ENCODE results near the gene COA5.

COA5 gene, protein sequence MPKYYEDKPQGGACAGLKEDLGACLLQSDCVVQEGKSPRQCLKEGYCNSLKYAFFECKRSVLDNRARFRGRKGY

DNA sequence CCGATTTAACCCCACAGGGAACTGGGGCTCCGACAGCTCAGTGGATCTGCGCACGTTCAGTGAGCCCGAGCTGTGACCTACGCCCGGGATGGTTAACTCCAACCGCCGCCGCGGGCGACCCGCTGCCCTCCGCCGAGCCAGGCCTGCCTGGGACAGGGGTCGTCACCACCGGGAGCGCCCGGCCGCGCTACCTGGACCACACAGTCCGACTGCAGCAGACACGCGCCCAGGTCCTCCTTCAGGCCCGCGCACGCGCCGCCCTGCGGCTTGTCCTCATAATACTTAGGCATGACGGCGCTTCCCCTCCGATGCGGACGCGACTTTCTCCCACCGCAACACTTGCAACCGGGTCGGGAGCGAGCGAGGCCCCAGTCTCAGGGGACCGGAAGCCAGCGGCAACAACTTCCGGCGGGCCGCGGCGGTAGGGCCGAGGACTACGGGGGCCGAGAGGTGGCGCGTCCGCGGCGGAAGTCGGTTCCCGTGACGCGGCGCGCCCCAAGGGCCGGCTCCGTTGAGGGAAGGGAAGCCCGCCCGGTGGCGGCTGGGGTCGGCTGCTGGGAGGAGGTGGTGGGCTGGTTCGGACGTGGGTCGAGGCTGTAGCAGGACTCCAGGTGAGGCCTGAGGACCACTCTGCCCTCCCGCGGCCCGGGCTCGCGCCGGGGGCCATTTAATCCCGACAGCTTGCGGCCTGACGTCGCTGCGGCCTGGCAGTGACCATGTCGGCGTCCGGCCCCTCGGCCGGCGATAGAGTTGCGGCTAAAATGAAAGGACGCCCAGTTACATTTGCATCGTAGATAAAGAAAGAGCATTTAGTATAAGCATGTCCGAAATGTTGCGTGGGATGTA lies at the start of gene COA5, which contains the start of gene UNC50:
TSS of gene COA5 (minus strand) at position 397 of the 846 bp plus-strand sequence. CDS start at position 290, 107 bp downstream.
TSS of gene UNC50 (plus strand) at position 474 of the 846 bp plus-strand sequence. CDS start 1,171 bp downstream, outside the sequence.
- DNase-seq = peak; percentile 71

DNA sequence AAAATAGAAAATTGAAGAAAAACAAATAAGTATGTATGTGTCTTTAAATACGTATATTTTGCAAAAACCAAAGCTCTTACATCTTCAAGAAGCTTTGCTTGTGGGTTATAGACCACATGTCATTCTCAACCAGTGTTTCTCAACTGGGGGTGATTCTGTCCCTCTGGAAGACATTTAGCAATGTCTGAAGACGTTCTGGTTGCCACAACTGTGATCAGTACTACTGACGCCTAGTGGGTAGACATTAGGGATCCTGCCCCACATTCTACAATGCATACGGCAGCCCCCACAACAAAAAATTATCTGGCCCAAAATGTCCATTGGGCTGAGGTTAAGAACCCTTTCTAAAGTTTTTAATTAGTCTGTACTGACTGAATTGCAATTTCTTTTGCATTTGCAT lies 48.5 kb upstream of the COA5 start:
- DNase-seq = no peak

DNA sequence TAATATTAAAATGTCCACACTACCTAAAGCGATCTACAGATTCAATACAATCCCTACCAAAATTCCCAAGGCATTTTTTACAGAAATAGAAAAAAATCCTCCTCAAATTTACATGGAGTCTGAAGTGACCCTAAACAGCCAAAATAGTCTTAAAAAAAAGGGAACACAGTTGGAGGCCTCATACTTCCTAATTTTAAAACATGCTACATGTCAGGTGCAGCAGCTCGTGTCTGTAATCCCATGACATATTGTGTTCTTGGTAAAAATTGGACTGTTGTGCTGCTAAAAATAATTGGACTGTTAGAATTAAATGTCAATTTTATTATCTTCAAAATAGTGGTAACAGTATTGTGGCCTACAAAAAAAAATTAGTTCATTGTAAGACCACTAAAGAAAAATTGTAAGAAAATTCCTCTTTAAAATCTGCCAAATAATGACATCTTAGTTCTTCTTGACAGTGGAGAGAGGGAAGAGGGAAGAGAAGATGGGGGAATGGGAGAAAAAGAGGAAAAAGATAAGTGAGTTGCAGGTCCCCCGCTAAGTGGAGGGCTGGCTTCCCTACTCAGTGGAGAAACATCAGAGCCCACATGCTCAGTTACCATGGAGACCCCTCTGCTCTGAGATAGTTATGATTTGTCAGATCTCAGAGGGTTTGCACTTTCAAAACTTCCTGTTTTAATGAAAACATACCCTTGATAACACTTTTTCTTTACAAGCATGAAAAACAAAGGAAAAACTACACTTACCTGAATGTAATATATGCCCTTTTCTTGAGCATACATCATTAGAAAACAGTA lies 46.6 kb upstream of the COA5 start:
- no peak for DNase-seq

DNA sequence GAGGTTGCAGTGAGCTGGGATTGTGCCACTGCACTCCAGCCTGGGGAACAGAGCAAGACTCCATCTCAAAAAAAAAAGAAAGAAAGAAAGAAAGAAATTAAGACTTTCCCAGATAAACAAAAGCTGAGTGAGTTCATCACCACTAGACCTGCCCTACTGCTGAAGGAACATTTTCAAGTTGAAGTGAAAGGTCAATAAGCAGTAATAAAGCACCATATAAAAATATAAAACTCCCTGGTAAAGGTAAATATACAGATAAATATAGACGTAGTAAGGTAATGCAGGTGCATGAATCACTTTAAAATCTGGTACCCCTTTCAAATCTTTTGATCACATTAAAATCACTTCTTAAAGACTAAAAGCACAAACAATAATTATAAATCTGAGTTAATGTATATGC lies 42.7 kb upstream of the COA5 start:
- no peak for DNase-seq

DNA sequence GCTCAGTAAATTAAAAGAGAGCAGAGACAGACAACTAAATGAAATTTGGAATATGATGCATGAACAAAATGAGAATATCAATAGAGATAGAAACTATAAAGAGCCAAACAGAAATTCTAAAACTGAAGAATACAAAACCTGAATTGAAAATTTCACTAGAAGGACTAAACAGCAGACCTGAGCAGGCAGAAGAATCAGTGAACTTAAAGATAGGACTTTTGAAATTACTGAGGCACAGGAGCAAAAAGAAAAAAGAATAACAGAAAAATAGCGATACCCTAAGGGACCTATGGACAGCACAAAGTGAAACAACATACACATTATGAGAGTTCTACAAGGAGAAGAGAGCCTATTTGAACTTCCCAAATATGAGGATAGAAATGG lies 41.7 kb upstream of the COA5 start:
- DNase-seq = no peak

DNA sequence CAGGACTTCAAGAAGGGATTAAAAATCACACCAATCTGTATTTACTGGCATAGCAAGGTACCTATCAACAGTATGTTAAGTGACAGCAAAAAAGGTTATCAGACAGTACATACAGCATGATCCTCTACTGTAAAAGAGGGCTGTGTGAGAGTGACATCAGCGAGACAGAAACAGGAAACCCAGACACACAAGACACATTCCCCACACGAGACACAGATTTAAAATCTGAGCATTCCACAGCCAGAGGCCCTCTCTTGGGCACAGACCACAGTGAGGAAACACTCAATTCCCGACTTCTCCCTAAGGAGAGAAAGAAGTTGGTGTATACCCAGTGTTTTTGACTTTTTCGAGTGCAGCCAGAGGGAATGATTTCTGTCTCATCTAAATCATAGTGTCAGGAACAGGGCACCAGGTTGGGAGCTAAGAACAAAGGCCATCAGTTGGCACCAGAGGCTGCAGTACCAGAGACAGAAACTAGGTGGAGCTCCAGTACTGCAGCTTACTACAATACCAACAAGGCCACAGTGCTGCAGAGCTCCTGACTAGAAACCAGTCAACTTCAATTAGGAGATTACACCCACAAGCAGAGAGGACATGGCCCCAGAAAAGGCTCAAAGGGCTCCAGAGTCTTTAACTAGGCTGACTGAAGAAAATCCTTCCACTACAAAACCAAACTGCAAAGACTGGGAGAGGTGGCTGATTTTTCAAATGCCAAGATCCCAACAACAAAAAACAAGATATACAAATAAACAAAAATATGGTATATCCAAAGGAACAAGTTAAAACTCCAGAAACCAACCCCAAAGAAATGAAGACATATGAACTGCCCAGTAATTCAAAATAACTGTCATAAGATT lies 41.1 kb upstream of the COA5 start:
- peak; percentile 64 for DNase-seq

DNA sequence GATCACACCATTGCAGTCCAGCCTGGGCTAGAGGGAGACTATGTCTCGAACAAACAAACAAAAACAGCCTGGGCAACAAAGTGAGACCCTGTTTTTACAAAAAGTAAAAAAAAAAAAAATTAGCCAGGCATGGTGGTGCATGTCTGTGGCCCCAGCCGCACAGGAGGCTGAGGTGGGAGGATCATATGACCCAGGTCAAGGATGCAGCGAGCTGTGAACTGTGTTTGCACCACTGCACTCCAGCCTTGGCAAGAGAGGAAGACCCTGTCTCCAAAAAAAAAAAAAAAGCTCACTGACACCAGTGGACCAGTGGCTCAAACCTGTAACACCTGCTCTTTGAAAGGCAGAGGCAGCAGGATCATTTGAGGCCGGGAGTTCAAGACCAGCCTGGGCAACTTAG lies 40.1 kb upstream of the COA5 start:
- DNase-seq = no peak

DNA sequence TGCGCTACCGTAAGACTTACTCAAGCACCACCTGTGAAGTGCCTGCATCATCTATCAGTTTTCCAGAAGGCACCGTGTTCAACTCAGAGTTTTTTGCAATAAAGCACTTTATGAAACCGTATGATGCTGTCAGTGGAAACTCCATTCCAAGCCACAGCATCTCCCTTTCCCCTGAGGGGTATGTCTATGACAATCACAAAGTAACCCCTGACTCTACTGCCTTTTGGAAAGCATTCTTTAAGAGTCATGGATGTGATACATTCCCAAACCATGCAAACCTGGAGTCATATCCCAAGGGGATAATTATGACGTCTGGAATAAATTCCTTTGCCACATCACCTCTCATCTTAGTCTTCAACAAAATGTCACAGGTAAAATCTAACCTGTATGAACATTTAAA lies 39.3 kb upstream of the COA5 start:
- no peak for DNase-seq

DNA sequence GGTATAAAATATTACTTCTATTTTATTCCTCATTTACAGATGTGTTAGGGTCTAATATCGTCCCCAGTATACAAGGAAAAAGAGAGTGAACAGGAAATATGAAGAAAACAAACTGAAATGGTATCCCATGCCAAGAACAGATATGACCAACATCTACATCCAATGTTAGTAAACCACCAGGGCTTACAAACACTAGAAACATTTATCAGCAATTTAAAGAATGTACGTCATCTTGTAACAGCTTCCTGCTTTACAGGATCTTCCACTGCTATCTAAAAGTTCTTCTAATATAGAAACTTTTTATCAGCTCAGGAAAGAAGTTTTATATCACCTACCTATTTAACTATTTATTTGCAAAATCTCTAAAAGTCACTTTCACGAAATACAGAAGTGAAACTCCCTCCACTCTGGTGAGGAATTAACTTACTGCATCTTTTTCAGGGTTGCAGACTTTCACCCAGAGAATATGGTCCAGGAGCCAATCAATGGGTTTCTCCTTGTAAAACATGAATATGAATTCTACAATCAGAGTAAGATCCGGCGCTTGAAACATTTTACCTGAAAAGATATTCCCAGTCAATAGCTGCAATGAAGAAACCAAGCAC lies 35.3 kb upstream of the COA5 start:
- no peak for DNase-seq

DNA sequence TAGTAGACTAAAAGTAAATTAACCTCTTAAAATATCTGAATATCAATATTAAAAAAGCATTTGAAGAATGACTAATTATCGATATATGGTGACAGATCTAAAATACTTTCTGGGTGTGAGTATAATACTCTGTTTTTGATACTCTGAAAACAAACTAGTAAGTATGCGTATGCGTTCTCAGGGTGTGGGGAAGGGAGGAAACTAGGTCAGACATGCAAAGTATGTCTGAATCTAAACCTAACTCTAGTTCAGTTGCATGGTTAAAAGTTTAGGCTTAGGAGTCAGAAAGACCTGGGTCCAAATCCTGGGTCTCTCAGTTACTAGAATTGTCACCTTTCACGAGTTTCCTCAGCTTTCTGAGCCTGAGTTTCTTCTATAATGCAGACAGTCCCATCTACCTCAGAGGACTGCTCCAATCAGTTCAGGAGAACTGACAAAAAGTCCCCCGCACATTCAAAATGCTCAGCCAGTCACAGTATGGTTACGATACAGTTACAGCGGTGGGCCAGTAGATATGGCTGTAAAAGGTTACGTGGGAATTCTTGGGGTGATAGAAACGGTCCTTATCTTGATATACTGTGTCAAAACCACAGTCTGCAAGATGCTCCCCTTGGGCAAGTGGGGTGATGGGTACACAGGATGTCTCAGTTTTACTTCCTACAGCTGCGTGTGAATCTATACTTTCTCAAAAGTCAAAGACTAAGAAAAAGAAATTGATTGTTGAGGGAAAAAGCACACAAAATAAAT lies 29.3 kb upstream of the COA5 start:
- DNase-seq = no peak

DNA sequence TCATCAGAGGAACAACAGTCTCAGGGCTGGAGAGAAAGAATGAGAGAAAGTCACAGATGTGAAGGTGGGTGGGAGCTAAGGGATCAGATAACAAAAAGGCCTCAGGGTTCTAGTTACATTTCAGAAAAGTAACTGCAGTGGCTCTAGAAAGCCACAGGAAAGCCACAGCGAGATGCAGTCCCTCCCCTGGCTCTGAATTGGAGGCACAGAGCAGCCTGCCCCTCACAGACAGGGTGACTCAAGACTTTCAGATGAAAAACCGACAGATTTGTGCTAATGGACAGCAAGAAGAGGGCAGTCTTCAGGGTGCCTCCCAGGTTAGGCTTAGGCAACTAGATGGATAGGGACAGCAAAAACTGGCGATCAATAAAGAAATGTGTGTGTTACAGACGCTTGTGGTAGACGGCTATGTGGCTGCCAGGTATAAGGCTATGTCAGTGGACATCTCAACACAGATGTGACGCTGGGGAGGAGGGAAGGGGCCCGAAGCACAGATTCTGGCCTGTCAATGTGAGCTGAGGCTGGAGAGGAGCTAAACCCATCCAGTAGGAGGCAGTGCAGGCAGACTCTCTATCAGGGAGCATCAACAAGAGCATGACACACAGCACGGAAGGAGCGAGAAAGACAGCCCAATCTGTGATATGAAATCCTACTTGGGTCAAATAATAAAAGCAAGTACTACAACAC lies 26.2 kb upstream of the COA5 start:
- no peak for DNase-seq

DNA sequence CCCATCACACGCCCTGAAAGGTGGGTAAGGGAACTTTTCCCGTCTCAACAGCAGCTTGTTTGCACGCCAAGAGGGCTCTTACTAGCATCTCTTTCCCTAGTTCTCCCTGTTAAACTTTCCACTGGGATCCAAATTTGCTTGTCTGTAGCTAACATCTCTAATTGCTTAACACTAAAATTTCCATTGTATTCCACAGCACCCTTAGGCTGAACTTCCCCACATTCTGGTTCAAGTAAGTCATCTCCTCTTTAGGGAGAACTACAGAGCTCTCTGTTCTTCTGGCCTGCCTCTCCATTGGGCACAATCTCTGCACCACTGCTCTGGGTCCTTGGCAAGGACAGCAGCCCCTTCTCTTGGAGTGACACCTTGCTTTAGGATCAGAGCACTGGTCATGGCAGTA lies 24.0 kb upstream of the COA5 start:
- no peak for DNase-seq

DNA sequence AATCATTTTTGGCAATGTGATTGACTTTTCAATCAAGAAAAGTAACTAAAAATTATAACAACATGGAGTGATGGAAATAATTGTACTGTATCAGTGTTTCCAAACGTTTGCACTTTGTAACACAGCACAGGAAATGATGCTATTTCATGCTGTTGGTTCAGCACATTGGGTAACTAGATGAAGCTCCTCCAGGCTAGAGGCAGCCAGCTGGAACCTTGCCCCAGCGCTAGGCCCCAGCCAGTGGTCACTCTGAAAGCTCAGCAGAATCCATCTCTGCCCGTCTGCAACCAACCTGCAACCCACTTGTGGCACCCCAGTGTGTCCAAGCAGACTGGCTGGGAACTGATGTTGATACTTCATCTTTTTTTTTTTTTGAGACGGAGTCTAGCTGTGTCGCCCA lies 15.3 kb upstream of the COA5 start:
- DNase-seq = no peak

DNA sequence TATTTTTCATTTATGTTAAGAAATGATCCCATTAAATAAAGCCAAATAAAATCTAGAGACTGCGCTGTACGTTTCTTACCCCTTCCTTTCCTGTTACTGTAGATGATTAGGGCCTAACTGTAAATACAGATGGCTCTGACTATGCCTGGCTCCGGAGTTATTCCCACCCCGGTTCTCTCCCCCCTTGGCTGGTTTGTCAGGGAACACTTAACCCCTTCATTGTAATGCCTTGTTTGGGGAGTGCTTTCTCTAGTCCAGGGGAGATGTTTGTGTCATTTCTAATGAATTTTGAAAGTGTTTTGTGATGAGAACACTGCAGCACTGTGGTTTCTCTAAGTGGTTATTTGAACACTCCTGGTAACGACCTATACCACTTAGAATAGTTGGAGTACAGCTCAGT lies 8.8 kb upstream of the COA5 start:
- DNase-seq = no peak

DNA sequence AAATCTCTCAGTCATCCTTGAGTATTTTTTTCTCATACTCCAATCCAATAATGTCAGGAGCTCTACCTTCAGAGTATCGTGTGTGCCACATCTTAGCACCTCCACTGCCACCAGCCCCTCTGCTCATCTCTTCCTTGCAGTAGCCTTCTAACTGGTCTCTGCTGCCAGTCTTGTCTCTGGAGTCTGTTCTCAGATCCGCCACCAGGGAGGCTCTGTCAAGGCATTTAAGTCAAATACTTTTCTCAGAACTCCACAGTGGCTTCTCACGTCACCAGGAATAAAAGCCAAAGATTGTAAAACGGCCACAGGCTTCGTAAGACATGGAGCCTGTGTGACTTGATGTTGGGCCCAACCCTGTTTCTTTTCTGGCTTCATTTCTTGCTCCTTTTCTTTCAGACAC lies 7.2 kb upstream of the COA5 start:
- DNase-seq = no peak

DNA sequence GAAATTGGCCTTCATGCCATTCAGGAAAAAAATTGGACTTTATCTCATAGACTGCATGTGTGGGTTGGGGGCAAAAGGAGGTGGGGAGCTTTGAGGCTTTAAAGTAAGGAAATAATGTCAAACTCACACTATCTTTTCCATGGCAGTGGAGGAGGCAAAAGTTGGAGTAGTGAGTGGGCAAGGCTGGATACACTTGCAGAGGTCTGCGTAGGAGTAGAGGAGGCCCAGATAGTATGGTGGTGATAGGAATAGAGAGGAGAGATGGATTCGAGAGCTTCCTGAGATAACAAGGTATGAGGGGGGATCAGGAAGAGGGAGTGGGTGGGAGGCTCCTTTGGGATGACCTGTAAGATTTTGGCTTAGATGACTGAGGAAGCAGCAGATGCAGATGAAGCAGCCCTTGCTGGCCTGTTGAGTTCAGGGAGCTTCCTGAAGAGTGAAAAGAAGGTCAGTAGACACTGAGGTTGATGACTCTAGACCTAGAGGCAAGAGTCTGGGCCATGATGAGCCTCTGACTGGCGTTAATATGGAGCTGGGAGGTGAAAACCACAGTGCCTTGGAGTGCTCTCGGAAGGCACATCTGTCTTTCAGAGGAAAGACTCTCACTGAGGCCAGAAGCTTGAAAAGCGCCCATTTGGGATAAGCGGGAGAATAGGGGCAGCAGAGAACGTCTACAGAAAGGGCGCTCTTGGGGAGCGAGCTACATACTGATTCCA lies 5.9 kb upstream of the COA5 start:
- no peak for DNase-seq

DNA sequence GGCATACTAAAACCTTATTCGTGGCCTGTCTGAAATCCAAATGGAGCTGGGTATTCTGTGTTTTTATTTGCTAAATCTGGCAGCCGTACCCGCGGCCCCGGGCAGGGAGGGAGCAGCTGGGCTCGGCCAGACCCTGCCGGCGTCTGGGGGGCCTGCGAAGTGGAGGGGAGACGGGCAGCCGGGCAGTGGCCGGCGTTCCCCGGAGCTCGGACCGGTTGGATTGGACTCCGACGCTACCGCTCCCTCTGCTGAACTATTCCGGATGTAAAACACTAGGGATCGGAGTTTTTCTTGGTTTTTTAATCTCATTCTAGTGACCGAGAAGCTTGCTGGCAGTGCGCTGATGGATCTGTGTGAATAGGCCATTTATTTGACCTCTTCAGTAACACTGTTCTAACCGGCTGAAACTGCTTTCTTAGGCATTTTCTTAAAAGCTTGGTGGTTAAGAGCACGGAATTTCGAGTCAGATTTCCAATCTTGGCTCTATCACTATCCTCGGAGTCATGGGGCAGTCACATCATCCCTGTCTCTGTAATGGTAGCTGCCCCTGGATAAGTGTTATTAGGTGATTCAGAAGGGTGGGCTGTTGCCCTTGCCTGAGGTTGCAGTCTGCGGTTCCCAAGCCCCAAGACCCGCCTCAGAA lies 771 bp upstream of the COA5 start:
- DNase-seq = no peak

DNA sequence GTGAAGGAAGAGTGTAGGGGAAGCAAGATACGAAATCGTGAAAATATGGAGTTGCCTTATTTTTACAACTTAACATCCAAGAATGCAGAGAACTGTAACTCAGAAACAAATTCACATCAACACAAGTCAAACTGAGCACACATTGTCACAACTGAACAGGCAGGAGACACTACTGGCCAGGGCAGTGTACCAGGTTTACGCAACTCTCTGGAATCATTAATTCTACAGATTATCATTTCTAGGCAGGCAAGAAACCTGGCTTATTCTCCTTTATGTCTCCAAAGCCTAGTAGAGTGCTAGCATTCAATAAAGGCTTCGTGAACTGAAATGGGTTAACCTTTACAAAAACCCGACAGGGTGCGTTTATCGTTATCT lies 584 bp downstream of the COA5 start:
- no peak for DNase-seq

DNA sequence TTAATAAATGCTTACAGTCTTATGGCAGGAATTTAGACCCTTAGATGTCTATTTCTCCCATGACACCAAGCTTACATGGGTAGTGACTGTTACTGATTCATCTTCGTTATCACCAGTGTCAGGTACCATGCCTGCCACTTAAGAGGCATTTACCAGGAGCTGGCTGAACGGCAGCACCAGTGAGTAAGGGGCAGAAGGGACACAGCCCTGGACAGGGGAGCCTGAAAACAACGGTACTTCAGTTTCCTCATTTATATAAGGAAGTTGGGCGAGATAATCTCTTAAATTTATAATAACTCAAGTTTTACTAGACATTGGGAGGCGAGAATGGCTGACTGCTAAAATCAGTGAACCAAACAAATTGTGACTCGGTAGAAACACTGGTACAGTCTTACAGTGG lies 1.2 kb downstream of the COA5 start:
- DNase-seq = no peak

DNA sequence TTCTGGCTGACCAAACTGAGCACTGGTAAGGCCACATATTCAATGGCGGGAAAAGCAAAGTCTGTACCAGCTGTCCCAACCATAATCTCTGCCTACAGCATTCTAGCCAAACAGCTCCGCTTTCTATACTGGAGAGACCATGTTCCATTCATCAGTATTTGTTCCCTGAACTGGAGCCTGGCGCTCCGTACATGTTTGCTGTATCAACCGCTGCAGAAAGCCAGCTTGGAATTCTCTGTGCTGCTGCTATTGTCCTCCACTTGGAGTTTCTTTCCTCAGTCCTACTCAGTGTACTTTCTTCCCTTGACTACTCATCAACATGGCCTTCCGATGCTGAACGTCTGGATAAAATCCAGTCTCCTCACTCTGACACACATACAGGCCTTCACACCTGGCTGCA lies 1.9 kb downstream of the COA5 start:
- no peak for DNase-seq
